HG03469 (cell line): Measurements from ENCODE around the gene TMEM190.
A peak's percentile ranks its signal among the peaks of the same experiment; 100 is the strongest.
"Not testable (repeated sequence)": the region's sequence is repeated elsewhere in the genome, so short reads cannot be mapped to it uniquely, and the experiment has no call there.

Source experiments
- ATAC-seq: cut with Tn5 transposase; IDR thresholded peaks from one replicate; pipeline ENCODE4 v1.9.1; 2021; ENCODE audit warnings: mild to moderate bottlenecking, moderate library complexity, moderate number of reproducible peaks; ENCODE audit not compliant: unreplicated experiment

The TMEM190 gene

DNA sequence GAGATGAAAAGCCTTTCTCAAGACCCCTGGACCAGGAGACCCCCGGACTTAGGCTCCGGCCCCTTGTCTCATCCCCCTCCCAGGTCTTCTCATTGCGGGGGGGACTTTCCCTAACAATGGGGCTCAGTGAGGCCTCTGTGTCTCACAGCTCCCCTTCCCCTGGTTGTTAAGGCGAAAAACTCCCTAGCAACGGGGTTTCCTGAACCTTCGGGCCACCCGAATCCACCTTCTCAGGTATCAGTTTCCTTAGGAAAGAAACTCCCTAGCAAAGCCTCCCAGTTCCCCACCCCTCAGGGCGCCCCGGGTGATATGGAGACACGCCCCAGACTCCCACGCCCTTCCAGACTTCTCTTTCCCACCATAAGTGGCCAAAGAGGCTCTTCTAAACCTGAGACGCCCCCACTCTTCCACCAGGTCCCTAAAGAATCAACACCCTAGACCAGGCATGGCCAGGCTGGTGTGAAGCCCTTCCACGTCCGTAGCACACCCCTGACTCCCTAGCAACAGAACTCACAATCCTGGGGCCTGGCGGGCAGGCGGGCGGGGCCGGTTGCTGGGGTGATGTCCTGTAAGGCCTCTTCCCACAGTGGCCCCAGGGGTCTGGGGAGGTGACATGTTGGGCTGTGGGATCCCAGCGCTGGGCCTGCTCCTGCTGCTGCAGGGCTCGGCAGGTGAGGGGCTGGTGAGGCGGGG, at the start of gene TMEM190:
TSS of gene TMEM190 (plus strand) at position 586 of the 693 bp plus-strand sequence. CDS start at position 614, 28 bp downstream.
- no peak for ATAC-seq

DNA sequence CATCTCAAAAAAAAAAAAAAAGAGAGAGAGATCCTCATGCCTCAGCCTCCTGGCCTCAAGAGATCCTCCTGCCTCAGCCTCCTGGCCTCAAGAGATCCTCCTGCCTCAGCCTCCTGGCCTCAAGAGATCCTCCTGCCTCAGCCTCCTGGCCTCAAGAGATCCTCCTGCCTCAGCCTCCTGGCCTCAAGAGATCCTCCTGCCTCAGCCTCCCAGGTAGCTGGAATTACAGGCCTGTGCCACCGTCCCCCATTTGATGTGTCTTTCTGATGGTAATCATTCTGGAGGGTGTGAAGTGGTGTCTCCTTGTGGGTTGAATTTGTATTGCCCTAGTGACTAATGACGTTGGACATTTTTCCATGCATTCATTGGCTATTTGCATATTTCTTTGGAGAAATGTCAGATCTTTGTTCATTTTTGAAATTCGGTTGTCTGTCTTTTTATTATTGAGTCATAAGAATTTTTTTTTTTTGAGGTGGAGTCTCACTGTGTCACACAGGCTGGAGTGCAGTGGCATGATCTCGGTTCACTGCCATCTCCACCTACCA, 47.8 kb upstream of the TMEM190 start:
- not testable (repeated sequence) for ATAC-seq

DNA sequence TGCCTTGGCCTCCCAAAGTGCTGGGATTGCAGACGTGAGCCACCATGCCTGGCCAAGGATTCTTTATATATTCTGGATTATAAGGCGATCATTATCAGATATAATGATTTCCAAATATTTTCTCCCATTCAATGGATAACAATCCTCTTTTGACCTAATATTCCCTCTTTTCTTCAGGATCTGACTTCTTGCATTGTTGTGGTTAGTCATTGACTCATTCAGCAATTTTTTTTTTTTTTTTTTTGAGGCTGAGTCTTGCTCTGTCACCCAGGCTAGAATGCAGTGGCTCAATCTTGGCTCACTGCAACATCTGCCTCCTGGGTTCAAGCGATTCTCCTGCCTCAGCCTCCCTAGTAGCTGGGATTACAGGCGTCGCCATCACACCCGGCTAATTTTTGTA, 46.8 kb upstream of the TMEM190 start:
- ATAC-seq = not testable (repeated sequence)

DNA sequence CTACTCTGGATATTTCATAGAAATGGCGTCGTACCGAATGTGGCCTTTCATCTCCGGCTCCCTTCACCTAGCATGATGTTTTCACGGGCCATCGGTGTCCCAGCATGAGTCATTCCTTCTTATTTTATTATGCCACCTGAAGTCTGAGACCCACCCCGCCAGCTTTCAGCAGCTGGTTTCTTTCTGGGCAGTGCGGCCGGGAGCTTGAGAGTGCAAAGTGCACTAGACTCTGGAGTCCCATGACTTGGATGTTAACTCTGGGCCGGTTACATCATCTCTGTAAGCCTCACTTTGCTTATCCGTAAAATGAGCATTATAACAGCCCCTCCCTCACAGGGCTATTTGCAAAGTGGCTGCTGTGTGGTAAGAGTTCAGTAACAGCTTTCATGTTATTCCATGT, 42.8 kb upstream of the TMEM190 start:
- ATAC-seq = no peak

DNA sequence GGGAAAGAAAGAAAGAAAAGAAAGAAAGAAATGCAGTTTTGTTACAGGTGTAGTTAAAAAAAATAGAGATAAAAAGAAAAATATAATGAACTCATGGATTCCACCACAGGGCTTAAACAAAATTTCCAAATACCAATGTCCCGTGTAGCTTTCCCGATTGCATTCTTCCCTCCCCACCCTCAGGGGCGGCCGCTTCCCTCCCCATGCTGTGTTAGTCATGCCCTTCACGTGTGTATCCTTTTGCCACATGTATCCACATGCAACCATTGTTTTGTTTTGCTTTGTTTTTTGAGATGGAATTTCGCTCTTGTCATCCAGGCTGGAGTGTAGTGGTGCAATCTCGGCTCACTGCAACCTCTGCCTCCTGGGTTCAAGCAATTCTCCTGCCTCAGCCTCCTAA, 40.5 kb upstream of the TMEM190 start:
- no peak for ATAC-seq

DNA sequence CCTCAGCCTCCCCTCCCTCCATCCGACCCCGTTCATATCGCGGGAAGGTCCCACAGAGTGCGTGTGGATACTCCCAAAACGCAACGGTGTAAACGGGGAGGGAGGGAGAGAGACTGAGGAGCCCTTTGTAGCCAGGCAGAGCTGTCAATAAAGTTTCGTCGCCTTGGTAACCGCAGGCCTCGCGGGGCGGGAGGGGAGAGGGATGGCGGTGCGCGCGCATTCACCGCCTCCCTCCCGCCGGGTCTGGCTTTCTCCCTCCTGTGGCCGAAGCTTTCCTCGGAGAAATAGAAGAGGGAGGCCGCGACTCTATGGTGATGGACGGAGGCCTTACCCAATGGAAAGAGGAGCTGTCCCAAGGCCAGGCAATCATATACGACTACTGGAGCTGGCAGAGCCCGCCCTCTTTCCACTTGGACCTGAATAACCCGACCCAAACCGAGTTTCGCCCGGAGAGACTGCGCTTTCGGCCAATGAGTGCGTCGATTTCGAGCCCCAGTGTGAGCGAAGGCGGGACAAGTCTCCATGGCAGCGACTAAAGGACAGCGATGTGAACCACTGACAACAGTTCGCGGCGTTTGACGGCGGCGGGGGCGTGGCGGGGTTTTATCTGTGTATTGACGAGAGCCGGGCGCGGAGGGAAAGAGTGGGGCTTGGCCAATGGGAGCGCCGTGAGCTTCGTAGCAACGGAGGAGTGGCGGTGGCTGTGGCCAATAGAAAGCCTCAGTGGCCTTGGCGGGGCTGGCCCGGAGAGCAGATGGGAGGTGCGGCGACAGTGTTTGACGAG, 37.3 kb upstream of the TMEM190 start, which contains the start of gene KMT5C:
TSS of gene KMT5C (plus strand) at position 772 of the 784 bp plus-strand sequence. CDS start 2,061 bp downstream, outside the sequence.
- ATAC-seq = peak; percentile 78

DNA sequence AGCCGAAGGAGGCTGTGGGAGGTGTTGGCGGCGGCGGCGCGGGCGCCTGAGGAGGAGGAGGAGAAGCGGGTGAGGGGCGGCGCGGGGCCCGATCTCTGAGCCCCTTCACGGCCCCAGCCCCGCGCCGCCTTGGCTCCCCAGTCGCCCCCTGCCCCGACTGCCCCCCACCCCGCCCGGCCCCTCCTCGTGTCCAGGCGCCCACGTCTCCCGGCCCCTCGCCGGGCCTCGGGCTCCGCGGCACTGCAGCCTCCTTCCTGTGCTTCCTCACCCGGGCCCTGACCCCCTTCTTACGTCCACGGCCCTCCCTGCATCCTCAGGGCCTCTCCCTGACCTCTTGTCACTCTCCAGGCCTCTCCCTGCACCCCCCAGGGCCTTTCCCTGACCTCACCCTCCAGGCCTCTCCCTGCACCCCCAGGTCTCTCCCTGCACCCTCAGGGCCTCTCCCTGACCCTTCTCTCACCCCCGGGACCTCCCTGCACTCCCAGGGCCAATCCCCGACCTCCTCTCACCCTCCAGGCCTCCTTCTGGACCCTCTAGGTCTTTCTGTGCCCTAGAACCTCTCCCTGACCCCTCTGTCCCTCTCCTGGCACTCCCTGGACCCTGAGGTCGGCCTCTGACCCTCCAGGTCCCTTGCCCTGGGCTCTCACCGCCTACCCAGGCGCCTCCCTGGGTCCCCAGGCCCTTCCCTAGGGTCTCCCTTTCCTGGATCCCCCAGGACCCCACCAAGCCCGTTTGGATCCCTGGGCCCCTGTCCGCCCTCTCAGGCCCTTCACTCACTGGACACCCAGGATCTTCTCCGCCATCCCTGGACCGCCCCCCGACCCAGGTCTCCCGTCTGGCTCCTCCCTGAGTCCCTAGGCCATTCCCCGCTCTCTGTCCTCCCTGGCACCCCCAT, 36.5 kb upstream of the TMEM190 start:
- ATAC-seq = no peak

DNA sequence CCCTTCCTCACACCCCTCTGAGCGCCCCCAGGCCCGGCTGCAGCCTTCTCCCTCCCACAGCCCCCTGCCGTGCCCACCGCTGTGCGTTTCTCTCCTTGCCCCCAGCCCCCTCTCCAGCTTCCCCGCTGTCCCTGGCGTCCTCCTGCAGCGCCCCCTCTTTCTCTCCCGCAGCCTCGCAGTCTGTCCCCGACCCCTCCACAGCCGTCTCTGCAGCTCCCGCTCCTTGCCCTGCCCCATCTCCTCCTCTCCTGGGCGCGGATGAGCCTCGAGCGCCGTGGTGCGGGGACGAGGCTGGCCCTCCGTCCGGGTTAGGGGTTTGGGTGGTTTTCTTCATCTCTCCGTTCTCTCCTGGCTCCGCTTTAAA, 35.9 kb upstream of the TMEM190 start:
- ATAC-seq = no peak

DNA sequence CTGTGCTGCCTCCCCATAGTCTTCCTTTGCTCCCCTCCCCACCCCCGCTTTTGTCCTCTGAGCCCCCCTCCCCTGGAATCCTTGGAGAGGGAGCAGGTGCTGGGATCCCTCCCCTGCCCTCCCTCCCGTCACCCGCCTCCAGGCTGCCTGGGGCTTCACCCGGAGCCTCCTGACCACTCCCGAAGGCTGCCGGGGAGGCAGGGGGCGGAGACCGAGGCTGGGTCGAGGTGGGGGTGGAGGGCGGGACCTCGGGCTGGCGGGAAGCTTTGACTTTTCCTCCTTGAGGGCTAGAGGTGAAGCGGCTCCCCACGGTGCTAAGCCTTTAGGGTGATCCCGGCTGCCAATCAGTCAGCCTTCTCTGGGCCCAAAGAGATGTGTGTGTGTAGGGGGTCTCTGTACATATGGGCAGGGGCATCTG, 35.4 kb upstream of the TMEM190 start:
- ATAC-seq = no peak

DNA sequence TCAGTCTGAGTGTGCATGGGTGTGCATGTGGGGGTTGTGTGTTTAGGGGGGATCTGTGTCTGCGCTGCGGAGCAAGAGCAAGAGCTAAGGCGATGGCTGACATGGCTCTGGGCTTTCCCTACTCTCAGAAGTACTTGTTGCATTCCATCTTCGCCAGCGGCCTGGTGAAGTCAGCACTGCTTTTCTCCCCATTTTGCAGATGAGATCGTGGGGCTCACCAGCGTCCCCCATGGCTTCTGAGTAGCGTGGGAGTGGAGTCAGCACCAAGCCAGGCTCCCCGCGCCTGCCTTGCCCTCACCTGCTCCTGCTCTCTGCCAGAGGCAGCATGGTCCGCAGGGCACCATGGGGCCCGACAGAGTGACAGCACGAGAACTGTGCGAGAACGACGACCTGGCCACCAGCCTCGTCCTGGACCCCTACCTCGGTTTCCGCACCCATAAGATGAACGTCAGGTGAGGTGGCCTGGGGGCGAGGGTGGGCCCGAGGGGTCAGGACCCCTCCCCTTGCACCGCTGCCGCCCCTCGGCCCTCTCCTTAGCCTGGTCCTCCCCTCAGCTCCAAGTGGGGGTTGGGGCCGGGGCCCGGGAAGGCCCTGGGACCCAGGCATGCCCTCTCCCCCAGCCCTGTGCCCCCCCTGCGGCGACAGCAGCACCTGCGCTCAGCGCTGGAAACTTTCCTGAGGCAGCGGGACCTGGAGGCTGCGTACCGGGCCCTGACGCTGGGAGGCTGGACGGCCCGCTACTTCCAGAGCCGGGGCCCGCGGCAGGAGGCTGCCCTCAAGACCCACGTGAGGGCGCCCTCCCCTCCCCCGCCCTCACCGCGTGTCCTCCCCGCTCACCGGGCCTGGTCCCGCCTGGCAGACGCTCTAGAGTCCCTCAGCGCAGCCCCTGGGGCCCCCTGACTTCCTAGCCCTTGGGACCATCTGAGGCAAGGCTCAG, 34.8 kb upstream of the TMEM190 start:
- no peak for ATAC-seq

DNA sequence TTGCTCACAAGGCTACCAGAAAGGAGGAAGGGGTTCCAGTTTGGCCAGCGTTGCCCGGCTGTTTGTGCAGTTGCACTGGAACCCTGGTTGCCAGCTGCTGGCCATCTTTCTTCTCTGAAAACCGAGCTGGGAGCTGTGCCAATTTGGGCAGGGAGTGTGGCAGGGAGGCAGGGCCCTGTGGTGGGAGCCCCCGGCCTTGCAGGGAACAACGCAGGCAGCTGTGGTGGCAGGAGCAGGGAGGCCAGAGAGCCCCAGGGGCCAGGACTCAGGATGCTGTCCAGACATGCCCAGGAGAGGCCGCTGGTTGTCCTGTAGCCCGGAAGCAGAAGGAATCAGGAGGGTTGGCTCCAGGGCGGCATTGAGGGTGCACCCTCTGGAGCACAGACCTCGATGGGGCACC, 32.2 kb upstream of the TMEM190 start:
- ATAC-seq = no peak

DNA sequence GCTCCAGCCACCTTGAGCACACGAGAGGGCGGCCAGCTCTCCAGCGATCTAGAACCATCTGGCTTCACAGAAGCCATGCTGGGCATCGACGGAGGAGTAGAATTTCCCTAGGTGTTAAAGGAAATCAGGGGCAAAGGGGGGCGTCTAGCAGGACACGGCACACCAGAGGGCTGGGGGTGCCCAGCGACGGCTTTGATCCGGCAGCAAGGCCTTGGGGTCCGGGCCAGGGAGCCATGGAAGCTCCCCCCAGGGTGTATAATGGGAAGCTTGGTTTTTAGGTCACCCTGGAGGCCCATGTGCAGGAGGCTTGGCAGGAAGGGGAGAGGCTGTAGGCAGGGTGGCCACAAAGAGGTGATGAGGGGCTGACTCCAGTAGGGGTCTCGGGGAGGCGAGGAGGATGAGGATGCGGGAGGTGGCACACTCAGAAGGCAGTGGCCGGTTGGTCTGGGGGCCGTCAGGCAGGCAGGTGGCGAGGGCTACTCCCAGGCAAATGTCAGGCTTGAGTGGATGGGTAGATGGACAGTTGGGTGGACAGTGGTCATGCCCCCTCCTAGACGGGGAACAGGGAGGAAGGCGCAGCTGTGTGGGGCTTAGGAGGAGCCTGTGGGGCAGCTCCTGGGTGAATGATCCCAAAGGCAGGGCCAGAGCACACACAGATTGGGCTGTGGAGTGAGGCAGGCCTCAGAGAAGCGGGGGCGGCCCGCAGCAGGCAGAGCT, 31.4 kb upstream of the TMEM190 start:
- ATAC-seq = no peak

DNA sequence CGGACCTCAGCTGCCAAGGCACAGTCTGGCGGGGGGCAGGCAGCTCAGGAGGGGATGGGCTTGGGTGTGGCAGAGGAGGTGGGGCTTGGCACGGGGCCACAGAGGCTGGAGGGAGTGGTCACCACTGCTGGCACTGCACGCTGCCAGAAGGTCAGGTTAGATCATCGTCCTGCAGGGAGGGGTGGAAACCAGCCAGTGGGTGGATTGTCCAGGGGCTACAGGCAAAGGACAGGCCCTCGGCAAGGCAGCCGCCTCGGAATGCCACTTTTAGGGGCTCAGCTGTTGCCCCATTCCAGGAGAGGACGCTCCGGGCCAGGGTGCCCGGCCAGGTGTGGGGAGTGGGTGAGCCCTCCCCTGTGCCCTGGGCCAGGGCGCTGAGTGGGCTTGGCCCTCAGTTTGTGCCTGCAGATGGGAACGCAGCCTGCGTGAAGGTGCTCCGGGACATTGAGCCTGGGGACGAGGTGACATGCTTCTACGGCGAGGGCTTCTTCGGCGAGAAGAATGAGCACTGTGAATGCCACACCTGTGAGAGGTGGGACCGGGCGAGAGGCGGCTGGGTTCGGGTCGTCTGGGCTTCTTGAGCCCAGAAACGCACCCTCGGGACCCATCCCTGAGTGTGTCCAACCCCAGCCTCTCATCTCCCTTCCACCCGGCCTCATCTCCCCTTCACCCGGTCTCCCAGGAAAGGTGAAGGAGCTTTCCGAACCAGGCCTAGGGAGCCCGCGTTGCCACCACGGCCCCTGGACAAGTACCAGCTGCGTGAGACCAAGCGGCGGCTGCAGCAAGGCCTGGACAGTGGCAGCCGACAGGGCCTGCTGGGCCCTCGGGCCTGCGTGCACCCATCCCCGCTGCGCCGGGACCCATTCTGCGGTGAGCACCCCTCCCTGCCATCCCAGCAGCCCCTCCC, 30.6 kb upstream of the TMEM190 start:
- ATAC-seq = no peak

DNA sequence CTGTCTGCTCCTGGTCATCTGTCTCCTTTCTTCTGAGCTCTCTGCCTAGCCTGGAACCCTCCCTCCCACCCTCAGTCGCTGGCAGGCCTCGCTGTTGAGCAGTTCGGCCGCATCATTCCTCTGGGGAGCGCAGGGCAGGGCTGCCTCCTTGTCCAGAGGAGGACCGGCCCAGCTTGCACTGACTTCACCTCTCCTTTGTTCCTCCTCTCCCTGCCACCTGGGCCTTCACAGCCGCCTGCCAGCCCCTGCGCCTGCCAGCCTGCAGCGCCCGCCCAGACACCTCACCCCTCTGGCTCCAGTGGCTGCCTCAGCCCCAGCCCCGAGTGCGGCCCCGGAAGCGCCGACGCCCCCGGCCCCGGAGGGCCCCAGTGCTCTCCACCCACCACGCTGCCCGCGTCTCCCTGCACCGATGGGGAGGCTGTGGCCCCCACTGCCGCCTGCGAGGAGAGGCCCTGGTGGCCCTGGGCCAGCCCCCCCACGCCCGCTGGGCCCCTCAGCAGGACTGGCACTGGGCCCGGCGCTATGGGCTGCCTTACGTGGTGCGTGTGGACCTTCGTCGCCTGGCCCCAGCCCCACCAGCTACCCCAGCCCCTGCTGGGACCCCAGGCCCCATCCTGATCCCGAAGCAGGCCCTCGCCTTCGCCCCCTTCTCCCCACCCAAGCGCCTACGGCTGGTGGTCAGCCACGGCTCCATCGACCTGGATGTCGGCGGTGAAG, 29.7 kb upstream of the TMEM190 start:
- ATAC-seq = no peak

DNA sequence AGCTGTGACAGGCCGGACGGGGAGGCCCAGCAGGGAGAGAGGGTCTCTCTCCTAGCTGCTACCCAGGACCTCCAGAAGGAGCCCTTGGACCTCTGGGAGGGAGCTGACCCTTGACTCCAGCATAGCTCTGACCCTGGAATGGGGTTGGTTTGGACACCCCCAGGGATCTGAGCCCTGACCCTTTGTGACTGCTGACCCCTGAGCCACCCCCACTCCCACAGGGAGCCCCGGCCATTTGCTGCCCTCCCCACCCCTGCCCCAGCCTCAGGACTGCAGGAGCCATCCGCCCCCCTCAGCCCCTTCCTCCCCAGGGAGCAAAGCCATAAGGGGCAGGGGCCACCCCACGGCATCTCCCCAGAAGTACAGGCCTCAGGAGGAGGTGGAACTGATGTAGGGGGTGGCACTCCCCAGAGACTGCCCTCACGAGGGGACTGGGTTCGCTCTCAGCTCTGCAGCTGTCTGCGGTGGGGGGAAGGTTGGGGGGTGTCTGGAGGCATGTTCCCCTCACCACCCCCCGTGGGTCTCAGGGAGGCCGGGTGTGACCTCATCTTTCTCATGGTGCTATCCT, 29.1 kb upstream of the TMEM190 start:
- no peak for ATAC-seq

DNA sequence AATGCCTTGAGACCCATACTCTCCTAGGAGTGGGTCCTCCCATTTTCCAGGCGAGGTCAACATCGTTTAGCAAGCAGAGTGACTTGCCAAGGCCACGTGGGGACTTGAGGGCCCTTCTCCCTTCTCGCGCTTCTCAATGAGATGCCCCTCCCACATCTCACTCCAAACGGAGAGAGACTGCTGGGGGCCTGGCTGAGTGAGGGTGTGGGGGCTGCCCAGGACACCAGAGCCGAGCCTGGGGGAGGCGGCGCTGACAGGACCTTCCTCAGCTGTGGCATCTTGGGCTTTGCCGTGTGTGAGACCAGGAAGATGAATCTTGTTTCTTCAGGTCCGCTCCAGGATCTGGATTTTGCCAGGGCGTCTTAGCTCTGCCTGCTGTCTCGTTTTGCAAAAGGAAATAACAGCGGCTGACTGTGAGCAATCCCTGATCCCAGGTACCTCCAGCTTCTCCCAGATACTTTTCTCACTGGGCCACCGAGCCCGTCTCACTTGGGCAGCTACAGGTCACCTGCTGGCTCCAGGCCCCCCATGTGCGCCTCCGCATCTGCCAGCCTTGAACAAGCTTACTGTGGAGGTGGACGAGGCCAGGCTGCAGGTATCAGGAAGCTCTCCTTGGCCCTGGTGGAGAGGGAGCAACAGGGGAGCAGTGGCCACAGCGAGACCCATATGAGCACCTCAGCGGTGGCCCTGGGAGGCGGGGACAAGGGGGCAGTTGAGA, 28.1 kb upstream of the TMEM190 start:
- ATAC-seq = no peak
